ENCODE results near the gene FGF2. TPM values are rescaled to one million over a fixed set of nuclear protein-coding genes. Genes with fewer than 3 reads are reported as not detected.

The FGF2 gene
- polyA plus RNA-seq (2012; ENCODE audit: insufficient read length, low read depth) = 10.3 TPM

- TF ChIP-seq REST (IDR thresholded peaks at IDR 0.05; ENCODE audit: insufficient read depth in 1 of 2, low read depth in 2 of 2, low read length in 2 of 2) (no peak), TAF1 (IDR thresholded peaks at IDR 0.05; ENCODE audit: borderline replicate concordance, insufficient read depth, low read length) (no peak), FOXP2 (optimal IDR thresholded peaks at IDR 0.05; ENCODE audit: borderline replicate concordance, extremely low read depth, extremely low read length, insufficient read depth) (no peak), POLR2AphosphoS5 (IDR thresholded peaks at IDR 0.05; ENCODE audit: low read depth, low read length) (no peak), SIN3A (IDR thresholded peaks at IDR 0.05; ENCODE audit: borderline replicate concordance, insufficient read depth, low read length) (no peak)
These were observed at the start of gene FGF2 for GRCh38 chr4:122826553-122827257. Gene FGF2, plus strand, starts transcription at chr4:122826831. Its CDS starts 344 bp downstream, at chr4:122827175.

GRCh38 chr4:122776916-122777315 is 49.7 kb upstream of the FGF2 start:
- no peak for TF ChIP-seq TAF1 (IDR thresholded peaks at IDR 0.05; ENCODE audit: borderline replicate concordance, insufficient read depth, low read length)

DNA sequence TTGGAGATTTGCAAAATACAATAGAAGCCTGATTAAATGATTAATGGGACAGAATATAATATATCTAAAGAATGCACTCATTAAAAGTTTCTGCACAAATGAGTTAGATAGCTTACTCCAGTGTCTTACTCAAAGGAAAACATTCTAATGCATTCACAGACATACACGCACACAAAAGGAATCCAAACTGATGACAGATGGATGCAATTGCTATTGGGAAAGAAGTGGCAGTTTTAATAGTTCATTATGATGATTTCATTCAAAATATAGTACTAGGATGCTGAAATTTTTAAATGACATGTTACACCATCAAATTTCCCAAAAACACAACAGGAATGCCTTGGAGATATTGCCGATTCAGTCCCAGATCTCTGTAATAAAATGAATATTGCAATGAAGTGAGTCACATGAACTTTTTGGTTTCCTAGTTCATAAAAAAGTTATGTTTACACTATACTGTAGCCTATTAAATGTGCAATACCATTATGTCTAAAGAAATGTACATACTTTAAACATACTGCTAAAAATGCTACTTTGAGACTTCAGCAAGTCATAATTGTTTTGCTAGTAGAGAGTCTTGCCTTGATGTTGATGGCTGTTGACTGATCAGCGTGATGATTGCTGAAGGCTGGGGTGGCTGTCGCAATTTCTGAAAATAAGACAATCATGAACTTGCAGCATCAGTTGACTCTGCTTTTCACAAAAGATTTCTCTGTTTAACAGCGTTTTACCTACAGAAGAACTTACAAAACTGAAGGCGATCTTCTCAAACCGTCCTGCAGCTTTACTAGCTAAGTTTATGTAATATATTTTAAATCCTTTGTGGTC is 48.6 kb upstream of the FGF2 start:
- TF ChIP-seq REST (IDR thresholded peaks at IDR 0.05; ENCODE audit: insufficient read depth in 1 of 2, low read depth in 2 of 2, low read length in 2 of 2) = no peak
- no peak for TF ChIP-seq TAF1 (IDR thresholded peaks at IDR 0.05; ENCODE audit: borderline replicate concordance, insufficient read depth, low read length)
- no peak for TF ChIP-seq FOXP2 (optimal IDR thresholded peaks at IDR 0.05; ENCODE audit: borderline replicate concordance, extremely low read depth, extremely low read length, insufficient read depth)
- no peak for TF ChIP-seq SIN3A (IDR thresholded peaks at IDR 0.05; ENCODE audit: borderline replicate concordance, insufficient read depth, low read length)
- TF ChIP-seq POLR2AphosphoS5 (IDR thresholded peaks at IDR 0.05; ENCODE audit: low read depth, low read length) = no peak

DNA sequence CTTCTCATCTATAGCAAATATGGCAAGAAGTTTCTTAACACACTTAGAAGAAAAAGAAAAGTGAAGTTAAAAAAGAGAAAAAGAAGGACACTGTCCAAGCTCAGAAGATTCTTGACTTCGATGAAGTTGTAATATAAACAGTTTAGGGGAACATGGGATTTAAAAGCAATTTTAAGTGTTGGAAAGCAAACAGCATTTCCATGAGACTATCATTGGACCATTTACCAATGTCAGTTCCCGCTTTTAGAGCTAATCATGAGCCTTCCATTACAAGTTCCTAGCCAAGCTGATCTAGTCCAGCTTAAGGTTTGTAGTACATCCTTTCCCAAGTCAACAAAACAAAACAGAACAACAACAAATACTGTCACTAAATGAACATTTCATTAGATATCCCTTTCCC is 45.1 kb upstream of the FGF2 start:
- no peak for TF ChIP-seq POLR2AphosphoS5 (IDR thresholded peaks at IDR 0.05; ENCODE audit: low read depth, low read length)
- TF ChIP-seq TAF1 (IDR thresholded peaks at IDR 0.05; ENCODE audit: borderline replicate concordance, insufficient read depth, low read length) = no peak
- TF ChIP-seq SIN3A (IDR thresholded peaks at IDR 0.05; ENCODE audit: borderline replicate concordance, insufficient read depth, low read length) = no peak
- no peak for TF ChIP-seq REST (IDR thresholded peaks at IDR 0.05; ENCODE audit: insufficient read depth in 1 of 2, low read depth in 2 of 2, low read length in 2 of 2)
- TF ChIP-seq FOXP2 (optimal IDR thresholded peaks at IDR 0.05; ENCODE audit: borderline replicate concordance, extremely low read depth, extremely low read length, insufficient read depth) = no peak

DNA sequence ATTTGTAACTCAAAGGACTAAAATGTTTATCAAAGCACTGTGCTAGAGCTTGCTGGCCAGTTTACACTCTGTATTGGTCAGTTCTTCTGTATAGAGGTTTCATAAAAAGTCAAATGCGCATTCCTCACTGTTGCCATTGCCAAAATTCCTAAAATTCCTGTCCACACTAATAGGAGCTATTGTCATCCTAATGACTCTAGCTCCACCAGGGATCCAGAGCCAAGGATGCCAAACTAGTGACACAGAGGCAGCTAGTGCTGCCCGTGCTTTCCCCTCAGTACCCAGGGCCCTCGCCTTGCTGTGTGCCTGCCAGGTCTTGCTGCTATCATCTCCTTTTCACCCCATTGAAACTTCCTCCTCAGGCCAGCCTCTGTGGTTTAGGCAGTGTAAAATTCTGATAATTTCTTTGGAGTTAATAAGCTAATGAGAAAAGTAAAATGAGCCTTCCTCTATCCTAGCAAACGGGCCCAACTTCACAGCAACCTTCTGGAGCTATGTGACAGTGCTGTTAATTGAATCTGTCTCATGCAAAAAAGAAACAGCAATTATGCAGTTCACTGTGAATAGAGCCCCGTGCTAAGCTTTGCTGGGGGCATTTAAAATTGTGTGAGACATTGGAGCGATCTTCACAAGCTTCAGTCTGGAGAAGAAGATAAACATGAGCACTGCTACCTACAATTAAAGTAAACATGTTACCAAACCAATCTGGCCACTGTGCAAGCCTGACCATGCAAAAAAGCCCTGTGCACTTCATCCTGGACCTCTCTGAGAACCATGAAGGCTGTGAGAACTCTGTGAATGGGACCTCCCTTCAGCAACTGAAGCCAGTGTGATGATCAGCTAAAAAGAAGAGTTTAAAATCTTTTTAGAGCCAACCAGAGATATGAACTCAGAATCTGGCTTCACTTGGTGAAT is 43.1 kb upstream of the FGF2 start:
- no peak for TF ChIP-seq POLR2AphosphoS5 (IDR thresholded peaks at IDR 0.05; ENCODE audit: low read depth, low read length)
- no peak for TF ChIP-seq REST (IDR thresholded peaks at IDR 0.05; ENCODE audit: insufficient read depth in 1 of 2, low read depth in 2 of 2, low read length in 2 of 2)
- TF ChIP-seq SIN3A (IDR thresholded peaks at IDR 0.05; ENCODE audit: borderline replicate concordance, insufficient read depth, low read length) = no peak
- no peak for TF ChIP-seq FOXP2 (optimal IDR thresholded peaks at IDR 0.05; ENCODE audit: borderline replicate concordance, extremely low read depth, extremely low read length, insufficient read depth)
- TF ChIP-seq TAF1 (IDR thresholded peaks at IDR 0.05; ENCODE audit: borderline replicate concordance, insufficient read depth, low read length) = no peak

Data from PFSK-1 (cell line).